Cortex of kidney (tissue), 1 donor: ENCODE measurements around the gene CDH10.

Source experiments
- DNase-seq: peaks from one replicate; lab custom pipeline; 2025; lab: John Stamatoyannopoulos, UW

Gene CDH10

DNA sequence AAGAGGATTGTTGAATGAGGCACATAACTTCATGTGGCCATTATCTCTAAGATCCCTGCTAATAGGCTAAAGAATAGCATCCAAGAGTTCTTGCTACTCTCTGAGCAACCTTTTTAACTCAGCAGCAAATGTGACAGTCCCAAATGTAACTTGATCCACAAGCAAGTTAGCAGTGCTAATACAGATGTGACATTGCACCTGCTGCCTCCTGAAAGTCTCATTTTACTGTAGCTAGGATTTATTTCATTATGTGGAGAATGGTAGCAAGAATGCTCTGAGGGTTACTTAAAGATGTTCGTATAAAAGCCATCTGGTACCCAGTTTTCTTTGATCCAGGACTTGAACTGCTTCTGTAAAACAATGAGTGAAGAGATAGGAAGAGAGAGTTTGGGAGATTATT is 45.8 kb downstream of the CDH10 start:
- no peak for DNase-seq

DNA sequence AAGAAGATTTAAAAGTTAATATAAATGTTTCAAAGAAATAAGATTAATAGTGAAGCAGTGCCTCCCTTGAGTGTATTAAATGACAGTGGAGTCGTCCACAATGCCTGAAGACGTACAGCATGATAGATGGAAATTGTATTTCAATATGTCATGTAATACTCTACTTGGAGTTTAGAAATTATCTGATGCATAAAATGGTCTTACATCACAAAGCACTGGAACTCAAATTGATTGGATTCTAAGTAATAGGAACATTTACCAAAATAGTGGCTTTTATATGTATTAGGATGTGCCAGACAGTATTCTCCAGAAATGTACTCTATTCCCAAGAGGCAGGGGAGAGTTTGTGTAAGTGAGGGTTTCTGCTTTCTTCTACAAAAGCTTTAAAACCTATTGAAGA is 49.4 kb downstream of the CDH10 start:
- no peak for DNase-seq

DNA sequence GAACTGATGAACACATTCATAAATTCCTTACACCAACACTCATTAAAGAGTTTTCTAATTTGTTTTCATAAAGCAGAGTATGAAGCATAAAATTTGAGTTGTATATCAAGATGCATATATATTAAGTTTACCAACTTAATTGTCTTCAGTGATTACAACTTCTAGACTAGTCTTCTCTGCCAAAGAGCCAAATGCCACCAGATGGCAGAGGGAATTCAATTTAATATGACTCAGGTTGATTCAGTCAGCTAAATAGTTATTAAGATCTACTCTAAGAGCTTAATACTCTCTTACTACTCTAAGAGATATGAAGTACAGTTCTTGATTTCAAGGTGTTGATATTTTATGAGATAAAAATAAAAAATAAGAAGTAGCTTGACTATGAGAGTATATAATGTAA is 53.4 kb downstream of the CDH10 start:
- no peak for DNase-seq

DNA sequence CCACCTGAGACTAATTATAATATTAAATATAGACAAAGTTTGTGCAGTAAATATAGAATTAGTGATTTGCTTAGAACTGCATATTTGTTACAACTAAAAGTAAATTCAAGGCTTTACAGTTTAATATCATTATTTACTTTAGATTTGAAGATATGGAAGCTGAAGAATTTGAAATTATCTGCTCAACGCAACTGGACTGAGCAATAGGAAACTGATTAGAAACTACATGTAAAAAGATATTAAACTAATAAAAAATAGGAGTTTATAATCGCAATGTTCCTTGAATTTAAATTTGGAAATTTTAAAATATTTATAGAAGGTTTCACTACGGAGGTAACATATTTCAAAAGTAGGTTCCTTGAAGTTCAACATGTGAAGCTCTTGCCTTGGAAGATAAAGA is 55.2 kb downstream of the CDH10 start:
- no peak for DNase-seq

DNA sequence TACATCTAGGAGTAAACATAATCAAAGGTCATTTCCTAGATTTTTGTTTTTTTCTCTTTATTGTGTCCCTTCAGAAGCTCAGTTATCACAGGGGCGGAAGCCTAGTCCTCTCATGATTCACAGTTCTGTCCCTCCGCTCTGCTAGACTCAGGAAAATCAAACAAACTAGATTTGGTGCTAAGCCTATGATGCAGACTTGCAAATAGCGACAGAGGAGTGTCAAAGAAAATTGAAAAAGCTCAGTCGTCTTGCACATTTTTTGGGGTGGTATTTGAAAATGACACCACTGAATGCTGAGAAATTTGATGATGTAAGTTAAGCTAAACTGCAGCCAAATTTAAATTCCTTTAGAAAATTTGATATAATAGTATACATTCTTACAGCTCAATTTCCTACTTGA is 59.0 kb downstream of the CDH10 start:
- no peak for DNase-seq

DNA sequence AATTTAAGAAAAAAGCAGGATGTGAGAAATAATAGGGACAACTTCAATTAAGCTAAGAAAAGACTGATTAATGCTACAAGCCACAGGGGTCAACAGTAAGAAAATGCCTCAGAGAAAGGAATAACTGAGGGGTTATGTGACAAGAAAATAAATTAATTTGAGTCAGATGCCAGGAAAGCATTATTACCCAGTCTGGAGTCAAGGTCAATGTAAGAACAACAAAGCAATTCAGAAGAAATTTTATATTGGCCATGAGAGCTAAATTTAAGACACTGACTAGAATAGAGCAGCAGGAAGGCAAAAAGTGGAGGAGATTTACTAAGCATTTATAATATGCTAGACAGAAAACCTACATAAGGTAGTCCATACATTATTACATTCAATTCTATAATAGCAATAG is 73.5 kb downstream of the CDH10 start:
- no peak for DNase-seq

DNA sequence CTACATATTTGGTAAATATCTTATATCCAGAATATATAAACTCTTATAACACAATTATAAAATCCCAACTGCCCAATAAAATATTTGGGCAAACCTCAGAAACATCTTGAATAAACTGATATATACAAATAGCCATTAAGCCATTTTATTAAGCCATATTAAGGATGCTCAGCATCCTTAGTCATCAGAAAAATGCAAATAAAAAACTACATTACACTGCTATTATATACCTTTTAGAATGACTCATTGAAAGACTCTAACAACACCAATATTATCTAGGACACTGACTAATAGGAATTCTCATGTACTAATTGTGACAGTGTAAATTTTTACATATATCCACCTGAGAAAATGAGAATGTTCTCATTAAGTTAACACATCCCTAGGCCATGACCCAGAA is 77.8 kb downstream of the CDH10 start:
- DNase-seq, result no peak

DNA sequence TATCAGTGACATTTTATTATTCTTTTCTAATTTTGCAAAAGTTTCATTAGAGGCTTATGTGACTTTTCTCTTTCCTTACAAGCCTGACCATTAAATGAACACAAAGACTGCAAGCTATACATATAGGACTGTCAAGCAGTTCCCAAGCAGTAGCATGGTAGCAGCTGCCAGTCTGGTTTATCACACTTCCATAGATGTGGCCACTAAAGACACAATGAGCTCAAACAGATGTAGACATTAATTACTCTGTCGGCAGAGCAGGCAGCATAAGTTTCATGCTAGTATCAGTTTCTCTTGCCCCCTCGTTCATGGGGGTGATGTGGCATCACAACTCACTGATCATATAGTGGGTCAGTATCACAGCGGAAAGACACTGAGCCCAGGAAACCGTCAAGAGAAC is 89.5 kb downstream of the CDH10 start:
- no peak for DNase-seq

DNA sequence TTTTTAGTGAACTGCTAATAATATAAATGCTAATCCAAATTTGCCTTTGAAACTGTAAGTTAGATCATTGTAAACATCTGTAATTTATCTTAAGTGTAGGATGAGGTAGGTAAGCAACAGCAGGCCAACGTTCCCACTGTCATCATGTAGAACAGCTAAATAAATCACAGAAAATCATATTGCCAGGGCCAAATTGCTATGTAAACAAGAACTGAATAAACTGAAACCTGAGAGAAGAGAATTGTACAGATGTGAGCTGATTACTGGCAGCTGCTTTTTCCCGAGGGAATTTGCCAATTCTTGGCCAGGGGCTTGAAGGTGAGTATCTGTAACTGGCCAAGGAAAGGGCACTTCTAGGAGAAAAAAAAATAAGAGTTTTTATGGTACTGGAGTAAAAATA is 97.6 kb downstream of the CDH10 start:
- no peak for DNase-seq

DNA sequence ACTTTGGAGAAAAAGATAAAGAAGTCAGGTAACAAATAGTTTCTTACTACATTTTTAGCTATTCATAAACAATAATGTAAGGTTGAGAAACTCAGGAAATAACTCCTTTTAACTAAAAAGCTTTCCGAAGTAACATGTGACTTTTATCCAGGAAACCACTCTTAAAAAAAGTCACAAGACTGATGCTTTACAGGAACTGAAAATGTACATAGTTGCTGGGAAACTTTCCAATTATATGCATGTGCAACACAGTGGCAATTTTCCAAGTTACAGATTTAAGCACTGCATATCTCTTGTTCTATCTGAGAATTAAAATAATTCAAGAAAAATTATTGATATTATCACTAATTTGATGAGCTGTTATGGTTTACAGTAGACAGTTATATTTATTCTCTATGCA is 105.2 kb downstream of the CDH10 start:
- no peak for DNase-seq

DNA sequence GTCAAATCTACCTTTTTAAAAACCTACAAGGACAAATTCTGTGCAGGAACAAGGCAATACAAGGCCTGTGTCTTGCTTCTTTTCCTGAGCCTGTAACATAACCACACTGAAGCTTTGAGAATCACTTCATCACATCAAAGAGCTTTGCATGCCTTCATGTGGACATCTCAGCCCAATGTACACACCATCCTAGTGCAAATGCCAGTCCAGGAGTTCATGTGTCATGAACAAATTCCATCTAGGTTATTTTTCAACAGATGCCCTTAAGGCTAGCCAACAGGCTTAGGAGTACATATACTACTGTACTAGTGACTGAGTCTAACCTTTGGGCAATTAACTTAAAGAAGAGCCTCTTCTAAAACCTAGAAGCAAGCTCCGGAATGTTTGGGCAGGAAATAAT is 106.4 kb downstream of the CDH10 start:
- no peak for DNase-seq

DNA sequence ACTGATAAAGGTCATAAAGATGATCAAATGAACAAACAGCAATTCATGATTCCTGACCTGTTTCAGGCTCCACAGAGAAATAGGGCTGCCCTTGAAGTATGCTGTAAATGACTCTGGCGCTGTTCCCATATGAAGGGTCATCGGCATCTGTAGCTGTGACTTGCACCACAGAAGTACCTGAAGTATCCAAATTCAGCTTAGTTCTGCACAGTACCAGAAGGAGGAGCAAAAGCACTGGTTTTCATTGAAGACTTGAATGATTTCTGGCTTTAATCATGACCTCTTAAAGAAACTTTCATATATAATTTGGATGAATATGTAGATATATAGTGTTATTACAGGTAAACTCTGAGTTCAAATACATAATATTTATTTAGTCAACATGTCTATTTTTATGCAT is 109.1 kb downstream of the CDH10 start:
- no peak for DNase-seq

DNA sequence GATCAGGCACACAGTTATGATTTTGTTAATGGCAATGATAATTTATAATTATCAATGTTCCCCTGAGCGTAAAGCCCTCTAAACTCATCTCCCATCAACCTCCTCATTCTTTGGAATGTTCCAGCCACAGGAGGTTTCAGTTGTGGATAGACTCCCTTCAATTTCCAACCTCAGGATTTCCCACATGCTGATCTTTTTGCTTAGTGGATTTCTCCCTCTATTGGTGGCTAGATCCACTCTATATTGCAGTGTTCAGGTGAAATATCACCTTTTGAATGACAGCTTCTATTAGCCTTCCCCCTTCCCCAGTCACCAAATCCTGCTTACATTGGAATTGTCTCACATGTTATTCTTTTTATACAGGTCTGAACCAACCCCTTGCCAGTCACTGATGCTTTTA is 113.9 kb downstream of the CDH10 start:
- no peak for DNase-seq

DNA sequence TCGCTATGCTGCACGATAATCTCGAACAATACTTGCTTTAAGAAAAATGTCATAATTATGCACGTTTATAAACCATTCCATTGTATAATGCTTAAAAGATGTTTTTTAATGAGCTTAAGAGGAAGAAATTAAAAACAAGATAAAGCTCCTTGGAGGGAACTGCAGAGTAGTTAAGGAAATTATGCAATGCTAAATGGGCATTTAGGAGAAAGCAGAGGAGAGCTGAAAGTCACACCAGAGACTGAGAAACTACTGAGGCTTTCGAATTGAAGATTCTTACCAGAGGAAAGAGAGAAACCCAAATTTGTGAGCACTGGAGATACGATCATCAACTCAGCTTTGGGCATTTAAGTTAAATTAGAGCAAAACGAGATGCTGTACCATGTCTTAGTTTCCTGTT is 119.4 kb downstream of the CDH10 start:
- DNase-seq, result no peak

DNA sequence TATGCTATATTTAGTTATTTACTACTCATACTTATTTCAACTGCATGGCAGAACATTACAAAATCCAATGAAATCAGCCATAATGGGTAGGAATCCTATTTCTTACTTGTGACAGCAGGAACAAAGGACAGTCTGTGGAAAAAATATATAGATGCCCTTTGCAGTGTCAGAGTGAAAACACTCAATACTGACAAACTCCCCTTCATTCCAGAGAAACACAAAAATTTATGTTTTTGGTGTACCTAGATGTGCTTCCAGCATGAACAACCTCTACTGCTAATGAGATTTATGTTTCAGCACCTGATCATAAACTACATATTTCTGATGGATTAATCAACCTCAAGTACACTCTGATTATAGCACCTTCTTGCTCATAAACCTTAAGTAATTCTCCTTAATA is 132.4 kb downstream of the CDH10 start:
- no peak for DNase-seq

DNA sequence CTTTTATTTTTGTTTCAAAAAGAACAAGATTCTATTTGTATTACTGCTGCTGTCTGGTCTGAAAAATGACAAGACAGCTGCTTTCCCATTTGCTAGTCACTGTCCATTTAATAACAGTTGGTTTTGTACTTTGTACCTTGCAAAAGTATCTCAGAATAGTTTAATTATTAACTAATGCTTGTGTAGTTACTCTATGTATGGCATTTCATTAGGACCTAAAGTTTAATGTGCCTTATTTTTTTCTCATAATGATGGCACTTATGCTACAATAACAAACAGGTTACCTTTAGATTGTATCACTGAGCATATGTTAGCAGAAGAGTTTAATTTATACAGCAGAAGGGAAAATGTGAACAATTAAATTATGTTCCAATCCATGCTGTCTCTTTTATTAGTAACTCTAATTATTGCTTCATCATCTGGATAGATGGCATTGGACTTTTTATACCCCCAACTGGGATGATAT is 134.2 kb downstream of the CDH10 start:
- no peak for DNase-seq

DNA sequence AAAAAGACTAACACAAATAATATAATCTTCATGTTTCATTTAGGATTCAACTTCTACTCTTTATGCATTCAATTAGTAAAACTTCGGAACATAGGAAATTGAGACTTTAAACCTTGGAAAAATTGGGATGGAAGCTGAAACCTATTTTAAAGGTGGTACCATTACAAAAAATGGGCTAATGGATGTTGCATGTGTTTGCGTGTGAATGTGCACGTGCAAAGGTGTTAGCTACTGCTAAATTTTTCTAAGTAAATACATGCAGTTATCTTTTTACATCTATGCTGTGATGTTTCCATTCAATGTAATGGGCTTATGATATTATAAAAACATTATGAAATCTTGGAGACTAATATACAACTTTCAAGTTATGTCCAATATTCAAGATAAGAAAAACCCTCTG is 134.8 kb downstream of the CDH10 start:
- no peak for DNase-seq

DNA sequence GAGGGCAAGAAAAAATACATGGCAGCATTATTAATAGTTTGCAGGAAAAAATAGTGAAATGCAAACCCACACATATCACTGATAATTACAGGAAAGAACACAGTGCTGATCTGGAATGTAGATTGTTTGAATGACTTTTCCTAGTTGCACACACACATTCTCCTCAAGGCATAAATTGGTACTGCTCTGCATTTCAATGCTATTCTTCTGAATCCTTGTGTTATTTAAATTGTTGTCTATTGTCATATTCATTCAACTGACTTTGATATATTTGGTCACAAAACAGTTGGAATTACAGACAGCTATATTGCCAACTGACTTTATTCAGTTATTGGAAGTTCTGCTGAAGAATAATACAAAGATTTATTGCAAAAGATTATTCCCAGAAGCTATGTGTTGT is 139.5 kb downstream of the CDH10 start:
- DNase-seq, result no peak

DNA sequence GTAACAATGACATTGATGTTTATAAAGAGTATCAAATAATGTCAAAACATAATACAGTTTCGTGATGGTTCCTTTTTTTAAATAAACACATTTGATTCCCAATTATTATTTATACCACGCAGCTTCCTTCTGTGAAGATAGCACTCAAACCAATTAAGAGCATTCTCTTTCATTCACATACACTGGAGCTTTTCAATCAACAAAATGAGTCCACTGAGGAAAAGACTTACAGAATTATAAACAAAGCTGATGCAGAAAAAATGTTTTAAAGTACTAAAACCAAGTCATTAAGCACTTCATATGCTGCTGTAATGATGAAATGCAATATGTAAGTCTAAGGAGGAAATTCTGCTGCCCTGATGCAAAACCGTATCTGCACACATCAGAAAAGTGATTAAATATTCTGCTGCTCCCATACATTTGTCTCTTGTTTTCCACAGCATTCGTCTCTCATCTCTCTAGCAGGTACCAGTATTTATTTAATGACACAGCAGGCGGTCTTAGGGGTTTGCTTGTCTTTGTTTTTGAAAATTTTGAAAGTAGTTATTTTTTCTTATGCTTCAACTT is 147.1 kb downstream of the CDH10 start:
- no peak for DNase-seq

DNA sequence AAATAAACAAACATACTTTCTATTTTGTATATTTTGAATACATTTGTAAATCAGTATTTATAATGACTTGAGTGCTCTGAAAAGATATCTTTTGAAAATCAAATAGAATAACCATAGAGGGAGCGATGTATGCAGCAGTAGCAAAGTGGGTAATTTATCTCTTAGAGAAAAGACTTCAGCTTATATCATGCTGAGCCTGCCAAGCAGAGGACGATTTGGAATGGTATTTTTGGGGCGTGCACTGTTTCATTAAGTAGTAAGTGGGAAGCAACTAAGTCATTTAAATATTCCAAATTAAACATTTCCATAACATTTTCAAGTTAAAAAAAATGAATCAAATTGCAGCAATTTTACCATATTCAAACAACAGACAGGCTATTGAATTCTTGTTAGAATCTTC is 147.6 kb downstream of the CDH10 start:
- DNase-seq, result no peak

DNA sequence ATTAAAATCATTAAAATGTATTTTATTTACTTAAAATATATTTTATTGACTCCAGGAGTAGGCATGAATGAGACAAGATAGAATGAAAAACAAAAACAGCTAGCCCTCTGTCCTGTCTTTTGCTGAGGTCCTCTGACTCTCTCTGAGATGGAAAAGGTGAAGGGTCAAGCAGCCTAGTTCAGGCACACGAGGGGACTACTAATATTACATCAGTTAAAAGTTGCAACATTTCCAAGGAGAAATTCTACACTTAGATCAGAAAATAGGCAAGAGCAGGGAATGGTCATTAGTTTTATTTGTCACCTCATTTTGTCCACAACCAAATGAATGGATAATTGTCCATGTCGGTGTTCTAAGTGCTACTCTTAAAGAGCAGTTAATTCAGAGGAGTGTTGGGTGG is 148.5 kb downstream of the CDH10 start:
- DNase-seq, result no peak

DNA sequence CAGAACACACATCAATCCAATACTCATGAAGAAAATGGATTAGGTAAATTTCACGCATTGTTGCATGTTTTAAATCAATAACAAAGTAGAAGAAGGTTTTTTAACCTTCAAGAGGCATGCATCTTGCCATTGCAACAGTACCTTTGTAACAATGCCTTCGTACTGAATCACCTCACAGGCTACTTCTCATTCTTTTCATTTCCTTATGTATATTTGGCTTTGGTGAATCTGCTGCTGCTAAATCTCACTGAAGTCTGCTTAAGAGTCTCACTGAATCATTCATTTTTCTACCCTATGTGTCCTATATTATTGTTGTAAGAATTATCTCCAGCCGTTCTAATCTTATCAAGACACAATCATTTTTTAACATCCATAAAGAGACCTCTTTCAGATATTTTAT is 152.5 kb downstream of the CDH10 start:
- no peak for DNase-seq

DNA sequence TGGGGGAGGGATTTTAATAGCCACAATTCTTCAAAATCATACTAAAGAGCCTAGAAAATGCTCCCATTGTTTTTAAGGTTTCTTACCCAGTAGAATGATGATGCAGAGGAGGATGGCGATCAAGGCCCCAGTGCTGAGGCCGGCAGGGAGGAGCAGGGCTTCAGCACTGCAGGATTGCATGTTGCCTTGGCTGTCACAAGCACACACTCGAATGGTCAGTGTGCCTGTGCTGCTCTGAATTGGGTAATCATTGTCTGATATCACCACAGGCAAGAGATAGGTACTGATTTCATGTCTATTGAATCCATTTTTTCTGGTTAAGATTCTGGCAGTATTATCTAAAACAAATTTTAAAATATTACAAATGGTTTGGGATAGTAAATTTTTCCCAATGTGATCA is 153.3 kb downstream of the CDH10 start:
- no peak for DNase-seq

DNA sequence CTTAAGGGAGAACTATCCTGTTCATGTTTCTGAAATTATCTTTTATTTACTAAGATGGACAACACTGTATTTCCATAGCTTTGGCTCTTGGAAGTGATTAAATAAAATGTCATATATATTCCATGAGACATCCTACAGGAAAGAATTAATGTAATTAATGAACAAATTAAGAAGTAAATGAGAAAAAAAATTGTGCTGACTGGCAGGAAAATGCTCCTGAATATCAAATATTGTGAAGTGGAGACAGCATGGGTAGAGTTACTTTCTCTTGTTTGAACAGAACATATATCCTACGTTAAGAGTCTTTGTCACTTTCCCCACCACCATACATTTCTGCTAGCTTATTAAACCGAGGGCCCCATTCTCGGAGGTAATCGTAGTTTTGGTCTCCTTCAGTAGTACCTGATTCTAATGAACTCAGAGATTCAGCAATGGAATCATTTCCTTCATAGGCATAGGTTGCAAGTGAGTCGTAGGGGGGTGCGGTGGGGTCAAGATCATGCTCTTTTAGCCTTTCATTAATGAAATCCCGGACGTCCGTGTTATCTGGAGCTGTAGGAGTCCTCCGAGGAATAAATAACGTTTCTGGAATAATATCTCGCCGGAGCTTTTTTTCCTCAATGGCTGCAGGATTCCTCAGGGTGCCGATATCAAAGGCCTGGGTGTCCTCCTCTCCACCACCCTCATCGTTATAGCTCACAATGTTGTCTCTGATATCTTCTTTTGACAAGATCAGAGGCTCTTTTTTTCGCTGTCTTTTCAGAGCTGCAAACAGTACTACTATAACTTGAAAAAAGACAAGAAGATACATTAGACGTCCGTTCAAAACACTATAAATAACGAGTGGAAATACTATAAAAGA is 157.2 kb downstream of the CDH10 start:
- DNase-seq, result no peak
